HG03521 (cell line): ENCODE results near the gene TRIM66.

Experiments
- ATAC-seq: cut with Tn5 transposase; IDR thresholded peaks from one replicate; pipeline ENCODE4 v1.9.1; 2021; ENCODE audit warnings: mild to moderate bottlenecking, moderate library complexity; ENCODE audit not compliant: unreplicated experiment

The TRIM66 gene

GRCh38 chr11:8658321-8659057, 24.0 kb downstream of the TRIM66 start:
- no peak for ATAC-seq

DNA sequence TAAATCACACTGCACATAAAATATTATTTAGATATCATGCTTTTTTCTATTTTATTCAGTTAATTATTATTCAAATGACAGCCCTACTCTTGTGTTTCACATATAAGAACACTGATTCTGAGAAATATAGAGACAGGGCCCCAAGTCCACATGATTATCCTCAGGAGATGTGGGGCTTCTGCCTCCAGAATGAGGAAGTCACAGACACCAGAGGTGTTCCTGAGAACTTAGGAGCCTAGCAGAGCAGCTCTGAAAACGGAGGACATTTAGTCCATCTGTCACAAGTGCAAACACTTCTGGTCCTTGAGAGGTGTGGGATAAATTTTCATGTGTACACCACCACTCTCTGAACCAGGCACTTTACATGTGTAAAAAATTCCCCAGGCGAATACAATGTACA, 26.2 kb downstream of the TRIM66 start:
- no peak for ATAC-seq

DNA sequence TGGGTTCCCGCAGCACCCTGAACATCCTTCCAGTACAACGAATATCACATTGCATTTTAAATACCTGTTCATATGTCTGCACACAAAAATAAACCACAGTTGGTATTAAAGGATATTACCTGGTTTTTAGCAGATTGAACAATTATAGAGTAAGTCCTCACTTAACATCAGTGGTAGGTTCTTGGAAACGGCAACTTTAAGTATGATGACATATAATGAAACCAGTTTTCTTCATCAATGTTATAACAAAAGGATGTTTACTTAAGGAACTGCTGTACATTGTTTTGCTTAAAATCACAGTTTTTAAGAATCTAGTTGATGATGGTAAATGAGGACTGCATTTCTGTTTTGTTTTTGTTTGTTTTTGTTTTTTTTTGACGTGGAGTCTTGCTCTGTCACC, 28.0 kb downstream of the TRIM66 start:
- ATAC-seq: no peak

DNA sequence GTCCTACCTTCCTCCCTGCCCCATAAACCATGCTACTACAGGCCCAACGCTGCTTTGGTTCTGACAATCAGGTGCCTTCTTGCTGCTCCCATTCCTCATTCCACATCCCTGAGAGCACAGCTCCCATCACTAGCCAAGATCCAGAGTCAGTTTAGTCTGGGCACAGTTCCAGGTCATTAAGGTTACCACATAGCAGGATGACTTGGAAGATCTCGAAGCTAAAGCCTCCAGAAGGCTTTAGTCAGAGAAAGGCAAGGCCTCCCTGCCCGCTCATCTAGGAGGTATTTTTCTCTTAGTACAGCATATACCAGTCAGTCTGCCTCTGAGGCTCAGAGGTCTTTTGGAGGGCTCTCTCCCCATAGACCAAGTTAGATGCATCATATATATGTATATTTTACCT, 30.3 kb downstream of the TRIM66 start:
- ATAC-seq: no peak

GRCh38 chr11:8650401-8650990, 32.0 kb downstream of the TRIM66 start:
- no peak for ATAC-seq

GRCh38 chr11:8649361-8649760, 33.1 kb downstream of the TRIM66 start:
- no peak for ATAC-seq

DNA sequence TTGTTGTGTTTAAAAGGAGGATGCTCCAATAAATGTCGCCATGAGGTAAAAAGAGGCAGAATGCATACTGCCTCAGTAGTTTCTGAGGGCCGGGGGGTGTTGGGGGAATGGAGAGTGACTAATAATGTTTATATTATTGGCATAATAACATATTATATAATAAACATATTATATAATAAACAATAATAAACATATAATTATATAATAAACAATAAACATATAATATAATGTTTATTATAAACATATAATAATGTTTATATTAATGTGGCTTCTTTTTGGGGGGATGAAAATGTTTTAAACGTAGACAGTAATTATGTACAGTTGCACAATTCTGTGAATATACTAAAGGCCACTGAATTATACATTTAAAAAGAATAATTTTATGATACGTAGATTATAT, 35.6 kb downstream of the TRIM66 start:
- ATAC-seq: no peak

DNA sequence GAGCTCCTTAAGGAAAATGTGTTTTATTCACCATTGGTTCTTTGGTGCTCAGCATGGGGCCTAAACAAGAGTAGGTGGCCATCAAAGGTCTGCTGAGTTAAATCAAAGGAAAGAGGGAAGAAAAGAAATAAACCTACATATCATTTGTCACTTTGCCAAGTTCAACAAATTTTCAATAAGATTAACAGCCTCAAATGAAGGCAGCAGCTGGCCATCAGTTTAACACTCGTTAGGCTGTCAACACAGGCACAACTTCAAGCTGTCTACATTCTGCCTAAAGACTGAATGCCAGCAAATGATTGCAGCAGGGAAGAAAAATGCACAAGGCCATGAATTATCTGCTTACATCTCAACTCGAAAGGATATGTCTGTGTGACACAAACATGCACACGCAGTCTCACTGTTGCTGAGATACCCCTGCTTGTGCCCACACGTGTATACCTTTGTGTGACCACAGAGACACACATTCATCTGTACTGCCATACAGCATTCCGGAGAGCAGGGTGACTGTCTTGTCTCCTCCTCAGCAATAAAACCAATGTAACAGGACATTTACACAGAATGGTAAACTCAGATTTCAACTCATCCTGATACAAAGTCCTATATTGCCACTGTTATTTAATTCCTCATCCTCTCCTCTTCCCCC, 40.1 kb downstream of the TRIM66 start:
- ATAC-seq: no peak

GRCh38 chr11:8641332-8641731, 41.1 kb downstream of the TRIM66 start:
- no peak for ATAC-seq

DNA sequence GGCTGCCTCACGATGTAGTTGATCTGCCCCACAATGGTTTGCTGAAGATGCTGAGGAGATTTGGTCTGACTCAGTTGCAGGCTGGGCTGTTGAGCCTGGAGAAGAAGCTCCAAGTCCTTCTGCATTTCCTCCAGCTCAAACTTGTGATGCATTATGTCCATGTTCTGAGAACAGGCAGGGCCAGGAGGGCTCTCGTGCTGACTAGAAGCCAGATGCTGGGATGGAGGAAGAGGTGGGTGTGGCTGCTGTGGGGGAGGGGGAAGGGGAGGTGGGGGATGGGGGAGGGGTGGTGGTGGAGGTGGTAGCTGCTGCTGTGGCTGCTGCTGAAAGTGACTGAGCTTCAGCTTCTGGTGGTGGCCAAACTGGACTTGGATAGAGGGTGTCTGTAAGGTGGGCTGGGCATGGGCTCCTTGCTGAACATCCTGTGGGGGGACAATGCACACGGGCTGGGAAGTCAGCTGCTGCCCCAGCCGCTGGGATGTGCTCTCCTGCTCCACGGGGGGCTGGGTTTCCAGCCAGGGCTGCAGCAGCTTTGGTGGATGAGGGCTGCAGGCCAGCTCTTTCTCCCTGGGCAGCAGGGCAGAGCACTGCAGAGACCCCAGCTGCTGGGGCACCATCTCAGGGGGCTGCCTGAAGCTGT, 42.1 kb downstream of the TRIM66 start:
- no peak for ATAC-seq

DNA sequence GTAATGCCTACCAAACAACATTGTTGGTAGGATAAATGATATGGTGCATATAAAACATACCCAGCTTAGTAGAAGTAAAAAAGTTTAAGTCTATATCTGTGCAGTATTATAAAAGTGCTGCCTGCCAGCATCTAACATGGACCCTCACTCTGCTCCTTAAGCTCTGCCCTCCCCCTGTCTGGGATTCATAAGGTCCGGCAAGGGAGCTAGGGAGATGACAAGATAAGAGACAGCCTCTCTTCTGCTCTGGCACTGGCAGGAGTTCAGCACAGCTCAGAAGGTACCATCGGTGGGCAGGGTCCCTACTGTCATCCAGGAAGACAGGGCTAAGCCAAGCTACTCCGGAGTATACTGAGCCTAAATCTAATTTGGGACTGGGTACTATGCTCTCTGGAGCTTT, 42.8 kb downstream of the TRIM66 start:
- ATAC-seq: no peak

DNA sequence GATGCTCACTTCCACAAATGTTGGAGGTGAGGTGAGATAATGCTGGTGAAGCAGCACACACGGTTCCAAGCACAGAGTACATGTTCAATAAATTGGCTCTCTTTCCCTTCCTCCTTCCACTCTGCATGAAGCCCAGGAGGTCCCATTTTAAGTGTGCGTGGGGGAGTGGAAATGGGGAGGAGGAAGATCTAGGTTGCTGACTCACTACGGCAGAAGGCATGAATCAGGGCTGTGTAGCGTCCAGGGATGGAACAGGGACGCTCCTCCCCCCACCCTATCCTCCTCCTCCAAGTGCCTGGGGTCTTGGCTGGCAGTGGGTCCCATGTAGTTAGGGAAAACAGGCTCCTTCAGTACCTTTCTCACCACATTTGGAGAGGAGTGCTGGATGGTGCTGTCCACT, 44.2 kb downstream of the TRIM66 start:
- no peak for ATAC-seq

GRCh38 chr11:8636127-8636526, 46.3 kb downstream of the TRIM66 start:
- no peak for ATAC-seq

DNA sequence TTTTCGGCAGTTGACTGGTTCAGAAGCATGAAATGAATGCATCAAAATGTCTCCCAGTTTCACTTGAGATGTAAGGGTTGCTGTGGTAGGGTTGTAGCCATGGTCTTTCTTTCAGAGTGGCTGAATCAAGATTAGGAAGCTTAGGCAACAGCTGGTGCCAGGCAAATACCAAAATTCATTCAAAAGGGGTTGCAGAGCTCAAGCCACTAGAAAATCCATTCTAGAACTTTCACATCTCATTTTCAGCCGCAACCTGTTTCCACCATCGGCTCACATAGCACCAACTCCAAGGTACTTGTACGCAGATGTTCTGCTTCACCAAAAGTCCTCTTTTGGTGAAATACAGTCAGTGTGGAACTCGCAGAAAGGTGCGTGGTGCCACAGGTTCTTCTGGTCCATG, 48.0 kb downstream of the TRIM66 start:
- no peak for ATAC-seq

DNA sequence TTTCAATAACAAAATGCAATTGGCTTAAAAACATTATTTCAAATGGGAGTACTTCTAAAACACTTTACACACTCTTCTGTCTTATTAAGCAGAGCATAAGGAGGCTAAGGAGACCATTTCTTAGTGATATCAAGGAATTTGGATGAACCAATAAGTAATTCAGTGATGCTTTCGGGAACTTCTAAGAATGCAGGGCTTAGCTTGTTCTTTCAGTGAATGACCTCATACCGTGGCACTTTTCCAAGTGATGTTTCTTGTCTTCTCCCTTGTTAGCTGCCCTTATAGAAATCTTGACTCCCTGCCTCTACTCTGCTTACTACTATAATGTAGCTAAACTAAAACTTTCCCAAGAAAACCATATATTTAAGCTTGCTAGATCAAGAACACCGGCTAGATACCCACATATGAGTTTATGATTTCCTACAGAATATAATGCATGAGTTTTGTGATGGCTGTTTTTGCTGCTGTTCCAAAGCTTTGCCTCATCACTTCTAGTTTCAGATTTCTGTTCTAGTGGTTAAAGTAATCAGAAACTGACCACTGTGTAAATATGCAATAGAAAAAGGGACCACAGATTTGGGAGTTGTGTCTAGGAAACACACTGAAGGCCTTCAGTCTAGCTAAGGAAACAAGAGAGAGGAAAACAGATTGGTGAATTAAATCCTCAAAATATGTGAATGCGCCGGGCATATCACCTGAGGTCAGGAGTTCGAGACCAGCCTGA, 50.9 kb downstream of the TRIM66 start:
- ATAC-seq: no peak

- no peak for ATAC-seq
Observed at GRCh38 chr11:8624698-8625097, 57.8 kb downstream of the TRIM66 start.

DNA sequence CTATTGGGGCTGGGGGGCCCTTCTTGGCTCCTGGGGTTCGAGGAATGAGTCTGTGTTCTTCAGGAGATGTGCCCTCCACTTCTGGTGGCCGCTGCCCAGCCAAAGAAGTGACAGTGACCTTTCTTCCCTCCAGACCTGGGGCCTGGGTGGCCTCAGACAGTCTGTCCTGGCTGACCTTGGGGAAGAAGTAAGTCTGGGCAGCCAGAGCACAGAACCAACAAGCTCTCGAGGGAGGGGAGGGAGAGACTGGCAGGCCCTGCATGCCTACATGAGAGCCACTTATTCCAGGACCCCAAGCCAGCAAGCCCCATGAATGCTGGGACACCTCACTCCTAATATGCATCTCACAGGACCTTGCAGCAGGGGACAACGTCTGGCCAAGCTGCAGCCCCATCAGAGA, 61.3 kb downstream of the TRIM66 start:
- ATAC-seq: no peak

- ATAC-seq: no peak
Observed at GRCh38 chr11:8617063-8617462, 65.4 kb downstream of the TRIM66 start.

GRCh38 chr11:8615291-8616032, 67.0 kb downstream of the TRIM66 start:
- no peak for ATAC-seq

DNA sequence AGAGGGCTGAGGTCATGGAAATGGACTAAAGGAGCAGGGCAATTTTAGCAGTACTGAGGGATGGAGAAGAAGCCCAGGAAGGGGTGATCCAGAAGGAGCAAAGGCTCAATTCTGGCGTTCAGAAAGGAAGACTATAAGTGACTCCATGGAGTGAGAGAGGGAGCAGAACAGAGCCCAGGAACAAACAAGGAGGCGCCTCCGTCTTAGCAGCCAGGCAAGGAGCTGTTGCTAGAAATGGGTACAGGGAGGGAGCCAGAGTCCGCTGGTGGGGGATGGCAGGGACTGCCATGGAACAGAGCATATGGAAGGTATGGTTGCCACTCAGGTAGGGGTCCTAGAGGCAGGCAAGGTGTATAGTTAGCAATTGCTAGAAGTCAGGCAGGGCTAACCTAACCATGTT, 68.0 kb downstream of the TRIM66 start:
- no peak for ATAC-seq

GRCh38 chr11:8613036-8613435, 69.4 kb downstream of the TRIM66 start:
- ATAC-seq: no peak
